HT-29 (cell line): ENCODE results near the gene WFDC1. TPM values are rescaled to one million over a fixed set of nuclear protein-coding genes. Genes with fewer than 3 reads are reported as not detected.
"Not testable (repeated sequence)": the region's sequence is repeated elsewhere in the genome, so short reads cannot be mapped to it uniquely, and the experiment has no call there.

ENCODE experiments used
- DNase-seq: peaks from one replicate; pipeline ENCODE4 v3.0.0-alpha.2; 2015; ENCODE audit warnings: low spot score
- total RNA-seq: library from RNA; depleted of rRNA; stranded (reverse); fragments of >200 nt; shearing (Covaris generic); gene quantifications from 2 replicates; pipeline ENCODE4 v1.2.3, GENCODE V29; 2014

Gene WFDC1
- total RNA-seq, 1 experiment from 2014 or later: not detected

GRCh38 chr16:84327926-84328505 lies 33.3 kb downstream of the WFDC1 start:
- DNase-seq: no peak

- DNase-seq: no peak
These were observed 34.3 kb downstream of the WFDC1 start for GRCh38 chr16:84329016-84329415.

GRCh38 chr16:84329843-84330684 lies 35.4 kb downstream of the WFDC1 start:
- no peak for DNase-seq

GRCh38 chr16:84330685-84331050 lies 36.0 kb downstream of the WFDC1 start:
- DNase-seq: no peak

- no peak for DNase-seq
These were observed 37.5 kb downstream of the WFDC1 start for GRCh38 chr16:84331998-84332780.

- peak; percentile 43 for DNase-seq
These were observed 38.5 kb downstream of the WFDC1 start for GRCh38 chr16:84332975-84333684.

- DNase-seq: no peak
These were observed 39.4 kb downstream of the WFDC1 start for GRCh38 chr16:84334058-84334457.

- no peak for DNase-seq
These were observed 39.8 kb downstream of the WFDC1 start for GRCh38 chr16:84334482-84334881.

- not testable (repeated sequence) for DNase-seq
These were observed 42.6 kb downstream of the WFDC1 start for GRCh38 chr16:84337236-84337635.

- no peak for DNase-seq
These were observed 44.6 kb downstream of the WFDC1 start for GRCh38 chr16:84339311-84339710.

- DNase-seq: no peak
These were observed 45.1 kb downstream of the WFDC1 start for GRCh38 chr16:84339766-84340165.

- peak; percentile 83 for DNase-seq
These were observed 45.8 kb downstream of the WFDC1 start for GRCh38 chr16:84340325-84341040.

- DNase-seq: no peak
These were observed 47.0 kb downstream of the WFDC1 start for GRCh38 chr16:84341528-84342295.

- not testable (repeated sequence) for DNase-seq
These were observed 49.1 kb downstream of the WFDC1 start for GRCh38 chr16:84343800-84344199.

GRCh38 chr16:84344781-84345180 lies 50.1 kb downstream of the WFDC1 start:
- DNase-seq: no peak

- no peak for DNase-seq
These were observed 52.5 kb downstream of the WFDC1 start for GRCh38 chr16:84347161-84347560.

GRCh38 chr16:84348386-84348888 lies 53.8 kb downstream of the WFDC1 start:
- DNase-seq: no peak

- peak; percentile 72 for DNase-seq
These were observed 55.4 kb downstream of the WFDC1 start for GRCh38 chr16:84349862-84350684.
